ENCODE measurements around the gene RBBP9. TPM values are rescaled to one million over a fixed set of nuclear protein-coding genes. Genes with fewer than 3 reads are reported as not detected.

RBBP9 gene
- 8.1 and 8.7 TPM in 2 replicates for total RNA-seq (2014; rRNA removed; shearing (Covaris generic))
- total RNA-seq (2022): 11.7 and 13.6 TPM in 2 replicates
- percentile 56 among the genes with signal in this experiment for Bru-seq, nascent RNA
- percentile 52 among the genes with signal in this experiment for BruChase-seq, experiment 1, labeled RNA remaining after a 6-hour chase
- percentile 69 among the genes with signal in this experiment for BruChase-seq, experiment 2, labeled RNA remaining after a 2-hour chase
- long read RNA-seq, partial matches to known transcripts: 0 of 10 reads
- long read RNA-seq, other reads (novel, unspliced or antisense): 6 of 10 reads

DNA sequence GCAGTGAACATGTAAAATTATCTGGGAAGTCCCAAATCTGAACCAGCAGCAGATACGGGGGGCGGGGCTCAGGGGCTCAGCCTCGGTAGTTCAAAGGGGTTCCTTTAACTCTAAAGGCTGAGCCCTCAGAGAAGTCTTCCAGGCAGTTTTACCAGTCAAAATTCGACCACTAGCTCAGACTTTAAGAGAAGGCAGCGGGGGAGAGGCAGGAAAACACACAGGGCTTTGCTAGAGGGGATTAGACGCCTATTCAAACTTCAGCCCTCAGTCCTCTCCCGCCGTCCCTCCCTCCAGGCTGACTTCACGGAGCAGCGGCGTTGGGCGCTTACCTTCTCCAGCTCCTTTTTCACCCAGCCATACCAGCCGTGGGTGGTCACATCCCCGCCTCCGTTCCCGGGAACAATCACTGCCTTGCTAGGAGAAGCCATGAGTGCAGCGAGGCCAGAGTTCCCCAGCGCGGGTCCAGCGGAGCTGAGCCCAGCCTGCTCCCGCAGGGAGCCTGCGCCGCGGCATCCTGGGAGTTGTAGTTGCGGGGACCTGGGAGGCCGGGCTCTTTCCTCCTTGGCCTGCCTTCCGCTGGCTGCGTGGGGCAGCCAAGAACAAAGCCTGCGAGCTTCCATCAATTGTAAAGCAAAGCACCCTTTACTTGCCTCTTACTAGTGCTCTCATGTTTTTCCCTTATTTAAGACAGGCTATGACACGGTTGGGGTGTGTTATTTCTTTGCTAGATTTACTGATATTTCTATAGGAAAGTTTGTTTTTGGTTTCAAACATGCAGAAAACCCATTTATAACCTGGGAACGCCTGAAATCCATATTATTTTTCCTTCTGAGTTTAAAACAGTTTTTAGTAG lies at the start of gene RBBP9:
Gene RBBP9, minus strand, starts transcription at position 486 of the 853 bp plus-strand sequence. Its CDS starts 58 bp downstream, at position 428.
- peak within 1 kb of the TSS; percentile 96 for H2AFZ ChIP-seq (ENCODE audit: low read length)
- intact Hi-C loops (cut with micrococcal nuclease; ENCODE audit: unreplicated experiment): loop anchor here (1.0 kb wide), 1 partner anchor 30 kb away; the partner anchor contains the start of genes DZANK1 and POLR3F

DNA sequence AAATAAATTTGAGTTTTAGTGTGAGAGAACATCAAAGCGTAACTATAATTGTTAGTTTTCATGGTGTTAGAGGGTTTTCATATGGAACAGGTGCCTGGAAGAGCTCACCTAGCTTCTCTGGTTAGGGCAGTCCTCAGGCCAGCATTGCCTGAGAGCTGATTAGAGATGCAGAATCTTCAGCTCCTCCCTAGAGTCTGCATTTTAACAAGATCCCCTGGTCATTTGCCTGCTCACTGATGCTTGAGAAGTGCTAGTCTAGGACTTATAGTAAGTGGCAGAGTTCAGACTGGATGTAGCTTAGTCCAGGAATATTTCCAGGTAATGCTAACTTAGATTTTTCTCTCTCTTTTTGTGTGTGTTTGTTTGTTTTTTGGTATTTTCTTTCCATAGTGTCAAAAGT lies 48.5 kb upstream of the RBBP9 start:
- DNase-seq (ENCODE audit: low spot score): no peak
- POLR2A ChIA-PET: no interaction called here
- no TSS peak for BruUV-seq (replicated peaks)
- Histone ChIP-seq H3K36me3 (ENCODE audit: insufficient read depth, low read length) (peaks cover 77% of the 10 kb centered on the region), H3K4me2 (ENCODE audit: low read length) (no peak overlapping the region), H3K4me3 (ENCODE audit: low read depth, low read length, poor library complexity, severe bottlenecking) (no peak overlapping the region), H3K9me3 (ENCODE audit: low read length) (no peaks in the 10 kb centered on the region), H4K20me1 (ENCODE audit: insufficient read depth, low read length) (no peaks in the 10 kb centered on the region), H3K4me1 (ENCODE audit: insufficient read depth, low read length, poor library complexity, severe bottlenecking) (no peaks in the 10 kb centered on the region), H3K9me2 (ENCODE audit: insufficient read depth, low read length) (no peaks in the 10 kb centered on the region), H3K27ac (ENCODE audit: low read depth, low read length, poor library complexity, severe bottlenecking) (no peak overlapping the region), H3K79me2 (ENCODE audit: insufficient read depth, low read depth, low read length) (no peaks in the 10 kb centered on the region), H2AFZ (ENCODE audit: low read length) (no peak overlapping the region)
- CTCF ChIA-PET (ENCODE audit: unreplicated experiment): no interaction called here
- no peak for TF ChIP-seq EZH2phosphoT487 (IDR thresholded peaks at IDR 0.05; ENCODE audit: borderline replicate concordance, low read depth, low read length)
- TF ChIP-seq, protein P1, sequence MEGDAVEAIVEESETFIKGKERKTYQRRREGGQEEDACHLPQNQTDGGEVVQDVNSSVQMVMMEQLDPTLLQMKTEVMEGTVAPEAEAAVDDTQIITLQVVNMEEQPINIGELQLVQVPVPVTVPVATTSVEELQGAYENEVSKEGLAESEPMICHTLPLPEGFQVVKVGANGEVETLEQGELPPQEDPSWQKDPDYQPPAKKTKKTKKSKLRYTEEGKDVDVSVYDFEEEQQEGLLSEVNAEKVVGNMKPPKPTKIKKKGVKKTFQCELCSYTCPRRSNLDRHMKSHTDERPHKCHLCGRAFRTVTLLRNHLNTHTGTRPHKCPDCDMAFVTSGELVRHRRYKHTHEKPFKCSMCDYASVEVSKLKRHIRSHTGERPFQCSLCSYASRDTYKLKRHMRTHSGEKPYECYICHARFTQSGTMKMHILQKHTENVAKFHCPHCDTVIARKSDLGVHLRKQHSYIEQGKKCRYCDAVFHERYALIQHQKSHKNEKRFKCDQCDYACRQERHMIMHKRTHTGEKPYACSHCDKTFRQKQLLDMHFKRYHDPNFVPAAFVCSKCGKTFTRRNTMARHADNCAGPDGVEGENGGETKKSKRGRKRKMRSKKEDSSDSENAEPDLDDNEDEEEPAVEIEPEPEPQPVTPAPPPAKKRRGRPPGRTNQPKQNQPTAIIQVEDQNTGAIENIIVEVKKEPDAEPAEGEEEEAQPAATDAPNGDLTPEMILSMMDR (conservative IDR thresholded peaks at IDR 0.05; ENCODE audit: low read length): no peak
- intact Hi-C loops (cut with micrococcal nuclease; ENCODE audit: unreplicated experiment): no loop called here

More for the DNA sequence above, at the start of gene RBBP9:
- Histone ChIP-seq H3K9me3 (ENCODE audit: low read length) (no peaks in the 10 kb centered on the region), H3K27ac (ENCODE audit: low read depth, low read length, poor library complexity, severe bottlenecking) (peak within 1 kb of the TSS; percentile 25), H4K20me1 (ENCODE audit: insufficient read depth, low read length) (no peaks in the 10 kb centered on the region), H3K79me2 (ENCODE audit: insufficient read depth, low read depth, low read length) (peaks cover 7% of the 10 kb centered on the region; the same call in 1 of the 2 replicates), H3K36me3 (ENCODE audit: insufficient read depth, low read length) (peaks cover 19% of the 10 kb centered on the region), H3K4me2 (ENCODE audit: low read length) (peak within 1 kb of the TSS; percentile 100), H3K4me1 (ENCODE audit: insufficient read depth, low read length, poor library complexity, severe bottlenecking) (peaks cover 14% of the 10 kb centered on the region), H3K4me3 (ENCODE audit: low read depth, low read length, poor library complexity, severe bottlenecking) (peak within 1 kb of the TSS; percentile 95), H3K9me2 (ENCODE audit: insufficient read depth, low read length) (no peaks in the 10 kb centered on the region)
- CTCF ChIA-PET (ENCODE audit: unreplicated experiment): interaction anchor here (1.0 kb wide), 2 partner anchors 10 to 11 kb away, joined by 3 read pairs; partner anchors contain the start of gene SEC23B
- TF ChIP-seq EZH2phosphoT487 (IDR thresholded peaks at IDR 0.05; ENCODE audit: borderline replicate concordance, low read depth, low read length): no peak
- TF ChIP-seq, protein P1 (conservative IDR thresholded peaks at IDR 0.05; ENCODE audit: low read length): no peak
- DNase-seq (ENCODE audit: low spot score): peak; percentile 84
- no TSS peak for BruUV-seq (replicated peaks)
- POLR2A ChIA-PET: interaction anchor here (0.6 to 5.0 kb wide), 14 partner anchors 9 to 297 kb away, joined by 3 to 101 read pairs (median 6); partner anchors contain the start of genes DZANK1, POLR3F and SEC23B
